PFSK-1 (cell line): ENCODE measurements around the gene OVCA2.

Source experiments
- FOXP2 ChIP-seq: optimal IDR thresholded peaks from 2 replicates; pipeline ENCODE3; 2011; ENCODE audit warnings: borderline replicate concordance, control low read depth, inconsistent platforms; ENCODE audit not compliant: insufficient read depth; ENCODE audit errors: extremely low read length, extremely low read depth
- POLR2AphosphoS5 ChIP-seq: IDR thresholded peaks from 2 replicates; pipeline ENCODE4 v1.6.1; 2012; ENCODE audit warnings: low read depth, mild to moderate bottlenecking, control low read depth, low read length, moderate library complexity
- SIN3A ChIP-seq: IDR thresholded peaks from 2 replicates; pipeline ENCODE4 v1.6.1; 2012; ENCODE audit warnings: mild to moderate bottlenecking, low read length, moderate library complexity, borderline replicate concordance; ENCODE audit not compliant: insufficient read depth
- TAF1 ChIP-seq: IDR thresholded peaks from 2 replicates; pipeline ENCODE4 v1.6.1; 2012; ENCODE audit warnings: low read length, control low read depth, borderline replicate concordance; ENCODE audit not compliant: insufficient read depth
- TF ChIP-seq, protein P1 (sequence below), 2 experiments: IDR thresholded peaks; 2 replicates each; pipeline versions ENCODE4 v1.6.1 to v1.8.0; 2011 to 2012; ENCODE audit warnings: low read depth in 2 of 2, low read length in 2 of 2, control low read depth in 1 of 2, inconsistent platforms in 1 of 2, mild to moderate bottlenecking in 1 of 2, moderate library complexity in 1 of 2; ENCODE audit not compliant: insufficient read depth in 1 of 2

The OVCA2 gene

DNA sequence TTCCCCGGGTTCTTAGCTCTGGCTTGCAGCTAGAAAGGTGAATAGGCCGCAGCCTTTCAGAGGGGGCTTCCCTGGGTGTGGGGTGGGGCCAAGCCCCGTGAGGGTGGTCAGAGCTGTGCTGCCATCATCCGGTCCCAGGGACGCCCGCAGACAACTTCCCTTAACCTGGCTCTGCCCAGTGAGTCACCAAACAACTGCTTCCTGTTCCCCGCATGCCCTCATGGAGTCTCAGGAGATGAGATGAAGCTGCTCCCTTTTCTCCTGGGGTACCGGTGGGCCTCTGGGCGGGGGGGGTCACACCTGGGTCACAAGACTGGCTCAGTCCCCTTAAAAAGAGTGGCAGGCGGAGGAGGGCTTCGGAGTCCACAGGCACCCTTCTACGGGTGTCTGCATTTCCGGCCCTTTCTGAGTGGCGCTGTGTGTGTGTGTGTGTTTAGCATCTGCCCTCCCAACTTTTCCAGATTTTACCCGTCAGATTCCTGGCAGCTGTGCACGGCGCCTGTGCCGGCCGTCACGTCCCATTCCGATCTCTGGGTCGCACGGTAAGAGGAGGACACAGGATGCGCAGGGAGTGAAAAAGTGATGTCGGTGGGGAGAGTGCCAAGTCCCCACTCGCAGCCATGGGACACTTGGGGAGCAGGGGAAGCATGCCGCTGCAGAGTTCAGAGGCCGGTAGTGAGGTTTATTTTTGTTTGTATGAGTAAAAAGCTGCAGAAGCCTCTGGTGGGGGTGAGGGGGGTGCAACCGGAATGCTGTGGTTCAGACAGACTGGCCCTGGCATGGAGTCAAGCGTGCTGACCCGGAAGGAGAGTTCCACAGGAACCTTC is 29.8 kb downstream of the OVCA2 start:
- peak; percentile 25; the same call in 1 of the 2 replicates for TF ChIP-seq TAF1
- TF ChIP-seq FOXP2 = peak; percentile 54
- peak; percentile 50; the same call in 1 of the 2 replicates for TF ChIP-seq POLR2AphosphoS5
- TF ChIP-seq, protein P1, sequence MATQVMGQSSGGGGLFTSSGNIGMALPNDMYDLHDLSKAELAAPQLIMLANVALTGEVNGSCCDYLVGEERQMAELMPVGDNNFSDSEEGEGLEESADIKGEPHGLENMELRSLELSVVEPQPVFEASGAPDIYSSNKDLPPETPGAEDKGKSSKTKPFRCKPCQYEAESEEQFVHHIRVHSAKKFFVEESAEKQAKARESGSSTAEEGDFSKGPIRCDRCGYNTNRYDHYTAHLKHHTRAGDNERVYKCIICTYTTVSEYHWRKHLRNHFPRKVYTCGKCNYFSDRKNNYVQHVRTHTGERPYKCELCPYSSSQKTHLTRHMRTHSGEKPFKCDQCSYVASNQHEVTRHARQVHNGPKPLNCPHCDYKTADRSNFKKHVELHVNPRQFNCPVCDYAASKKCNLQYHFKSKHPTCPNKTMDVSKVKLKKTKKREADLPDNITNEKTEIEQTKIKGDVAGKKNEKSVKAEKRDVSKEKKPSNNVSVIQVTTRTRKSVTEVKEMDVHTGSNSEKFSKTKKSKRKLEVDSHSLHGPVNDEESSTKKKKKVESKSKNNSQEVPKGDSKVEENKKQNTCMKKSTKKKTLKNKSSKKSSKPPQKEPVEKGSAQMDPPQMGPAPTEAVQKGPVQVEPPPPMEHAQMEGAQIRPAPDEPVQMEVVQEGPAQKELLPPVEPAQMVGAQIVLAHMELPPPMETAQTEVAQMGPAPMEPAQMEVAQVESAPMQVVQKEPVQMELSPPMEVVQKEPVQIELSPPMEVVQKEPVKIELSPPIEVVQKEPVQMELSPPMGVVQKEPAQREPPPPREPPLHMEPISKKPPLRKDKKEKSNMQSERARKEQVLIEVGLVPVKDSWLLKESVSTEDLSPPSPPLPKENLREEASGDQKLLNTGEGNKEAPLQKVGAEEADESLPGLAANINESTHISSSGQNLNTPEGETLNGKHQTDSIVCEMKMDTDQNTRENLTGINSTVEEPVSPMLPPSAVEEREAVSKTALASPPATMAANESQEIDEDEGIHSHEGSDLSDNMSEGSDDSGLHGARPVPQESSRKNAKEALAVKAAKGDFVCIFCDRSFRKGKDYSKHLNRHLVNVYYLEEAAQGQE (IDR thresholded peaks at IDR 0.05; ENCODE audit: insufficient read depth in 1 of 2, low read depth in 2 of 2, low read length in 2 of 2) = 0 out of 4 replicates have a peak, but pooled peaks of 1 of the 2 experiments have one; percentile 53
- TF ChIP-seq SIN3A = no peak

DNA sequence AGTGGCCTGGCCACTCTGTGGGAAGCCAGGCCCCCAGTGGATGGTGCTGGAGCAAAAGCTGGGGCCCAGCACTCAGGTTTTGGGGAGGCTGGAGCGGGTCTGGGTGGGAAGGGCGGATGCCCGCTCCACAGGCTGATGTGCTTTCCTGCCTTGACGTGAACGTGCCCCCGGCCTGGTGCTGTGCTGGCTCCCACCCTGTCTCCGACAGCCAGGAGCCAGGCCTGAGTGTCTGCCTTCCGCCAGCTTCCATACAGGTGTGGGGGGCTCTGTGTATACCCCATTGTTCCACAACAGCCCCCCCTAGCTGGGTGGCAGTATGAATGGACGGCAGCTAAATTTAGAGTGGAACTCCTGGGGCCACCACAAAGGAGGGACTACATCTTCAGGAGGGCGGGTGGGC is 33.1 kb downstream of the OVCA2 start:
- TF ChIP-seq TAF1 = no peak
- TF ChIP-seq POLR2AphosphoS5 = 0 out of 2 replicates have a peak, but pooled peaks have one; percentile 3

DNA sequence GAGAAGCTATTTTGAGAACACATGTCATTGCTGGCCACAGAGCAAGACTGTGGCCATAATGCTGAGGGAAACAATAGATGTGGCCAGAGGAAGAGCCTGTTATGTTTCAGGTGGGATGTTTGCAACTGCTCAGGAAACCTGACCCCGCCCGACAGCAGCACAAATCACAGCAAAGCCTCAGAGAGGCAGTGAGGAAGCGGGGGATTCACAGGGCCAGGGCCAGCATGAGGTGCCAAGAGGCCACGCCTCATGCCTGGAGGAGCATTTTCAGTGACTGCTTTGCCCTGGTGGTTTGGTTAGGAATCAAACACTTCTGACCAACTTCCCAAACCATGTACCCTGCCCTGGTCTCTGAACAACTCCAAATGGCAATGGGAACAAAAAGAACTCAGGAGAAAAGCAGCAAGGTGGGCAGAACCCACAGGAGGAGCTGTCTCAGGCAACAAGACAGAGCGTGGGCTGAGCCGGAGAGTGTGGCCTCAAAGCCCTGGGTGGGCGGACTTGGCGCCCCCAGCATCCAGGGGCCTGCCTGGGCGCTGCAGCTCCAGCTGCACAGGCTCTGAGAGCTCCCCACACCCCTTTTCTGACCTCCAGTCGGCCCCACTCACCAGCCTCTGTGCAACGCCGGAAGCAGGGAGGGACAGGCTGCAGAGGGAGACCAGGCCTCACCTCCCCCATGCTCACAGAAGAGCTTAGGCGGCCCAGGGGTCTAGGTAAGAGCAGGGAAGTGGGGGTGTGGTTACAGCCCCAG is 33.7 kb downstream of the OVCA2 start:
- TF ChIP-seq POLR2AphosphoS5 (0 out of 2 replicates have a peak, but pooled peaks have one; percentile 1), FOXP2 (peak; percentile 82)
- TF ChIP-seq, protein P1 (IDR thresholded peaks at IDR 0.05; ENCODE audit: insufficient read depth in 1 of 2, low read depth in 2 of 2, low read length in 2 of 2) = no peak

DNA sequence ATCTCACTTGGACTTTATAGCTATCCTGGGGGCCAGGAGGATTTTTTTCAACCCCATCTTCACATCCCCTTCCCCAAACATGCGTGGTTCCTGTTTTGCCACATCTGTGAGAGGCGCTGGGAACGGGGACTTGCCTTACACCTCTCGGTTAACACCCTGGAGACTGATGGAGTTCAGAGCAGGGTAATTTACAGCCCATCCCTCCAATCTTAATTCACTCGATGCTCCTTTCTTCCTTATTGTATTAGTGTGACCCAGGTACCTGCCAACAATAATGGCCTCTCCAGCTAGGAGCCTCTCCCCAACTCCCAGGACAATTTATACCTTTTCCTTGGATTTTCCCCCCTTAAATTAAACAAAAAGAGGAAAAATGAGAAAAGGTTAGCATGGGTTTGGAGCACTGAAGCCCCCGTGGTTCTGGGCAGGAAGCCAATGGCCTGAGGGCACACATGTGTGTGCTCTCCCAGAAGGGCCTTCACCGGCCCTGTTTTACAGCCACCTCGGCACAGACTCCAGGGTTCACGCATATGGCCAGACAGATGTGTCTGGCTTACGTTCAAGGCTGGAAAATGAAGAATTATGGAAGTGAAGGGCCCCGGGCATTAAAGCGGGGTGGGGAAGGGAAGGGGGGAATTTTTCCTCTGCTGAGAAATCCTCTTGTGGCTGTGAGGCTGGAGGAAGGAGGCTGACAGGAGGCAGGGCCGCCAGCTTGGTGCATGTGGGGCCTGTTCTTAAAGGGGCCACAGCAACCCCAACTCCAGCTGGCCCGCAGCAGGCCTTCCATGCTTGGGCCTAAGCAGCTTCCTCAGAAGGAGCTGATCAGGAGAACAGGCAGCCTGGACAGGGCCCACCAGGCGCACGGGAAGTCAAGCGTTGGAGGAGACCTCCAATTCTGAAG is 34.5 kb downstream of the OVCA2 start:
- TF ChIP-seq FOXP2 (no peak), POLR2AphosphoS5 (no peak), TAF1 (no peak)
- TF ChIP-seq, protein P1 (IDR thresholded peaks at IDR 0.05; ENCODE audit: insufficient read depth in 1 of 2, low read depth in 2 of 2, low read length in 2 of 2) = 0 out of 4 replicates have a peak, but pooled peaks of 1 of the 2 experiments have one; percentile 21

DNA sequence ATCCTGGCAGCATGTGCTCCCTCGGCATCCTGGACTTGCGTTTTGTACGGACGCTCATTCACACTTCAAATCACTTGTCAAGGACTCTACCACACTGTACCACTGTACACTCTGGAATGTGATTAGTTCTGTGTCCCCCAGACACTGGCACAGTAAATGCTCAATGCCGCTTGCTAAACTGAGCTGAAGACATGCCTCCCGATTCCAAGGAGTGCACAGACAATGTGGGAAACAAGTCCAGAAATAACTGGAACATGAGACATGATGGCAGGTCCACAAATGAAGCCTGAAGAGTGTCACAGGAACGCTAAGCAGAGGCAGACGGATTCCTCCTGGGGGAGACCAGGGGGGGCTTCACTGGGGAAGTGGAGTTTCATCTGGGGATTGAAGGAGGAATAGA is 35.2 kb downstream of the OVCA2 start:
- TF ChIP-seq, protein P1 (IDR thresholded peaks at IDR 0.05; ENCODE audit: insufficient read depth in 1 of 2, low read depth in 2 of 2, low read length in 2 of 2) = no peak
- TF ChIP-seq TAF1 = no peak
- TF ChIP-seq SIN3A = no peak
- no peak for TF ChIP-seq FOXP2
- no peak for TF ChIP-seq POLR2AphosphoS5
